22Rv1 (cell line): ENCODE data around the gene BTBD9.

Source experiments
- CTCF ChIP-seq: fragments of 450-650 bp; IDR thresholded peaks from 2 replicates; pipeline ENCODE4 v1.5.1; 2017; ENCODE audit warnings: mild to moderate bottlenecking
- ZFX ChIP-seq: fragments of 450-650 bp; IDR thresholded peaks from 2 replicates; pipeline ENCODE4 v1.6.1; 2017; ENCODE audit warnings: antibody characterized with exemption, borderline replicate concordance

GRCh38 chr6:38549795-38550194, 89.9 kb downstream of the BTBD9 start:
- no peak for TF ChIP-seq CTCF
- no peak for TF ChIP-seq ZFX
